8988T (cell line): ENCODE measurements around the gene TOR1A.

Source experiments
- DNase-seq: peaks from one replicate; pipeline ENCODE4 v3.0.0; 2011

TOR1A gene

GRCh38 chr9:129823935-129824601, at the start of gene TOR1A:
Gene TOR1A (minus strand): TSS chr9:129824136. CDS start chr9:129824085, 51 bp downstream.
- DNase-seq: peak; percentile 70

DNA sequence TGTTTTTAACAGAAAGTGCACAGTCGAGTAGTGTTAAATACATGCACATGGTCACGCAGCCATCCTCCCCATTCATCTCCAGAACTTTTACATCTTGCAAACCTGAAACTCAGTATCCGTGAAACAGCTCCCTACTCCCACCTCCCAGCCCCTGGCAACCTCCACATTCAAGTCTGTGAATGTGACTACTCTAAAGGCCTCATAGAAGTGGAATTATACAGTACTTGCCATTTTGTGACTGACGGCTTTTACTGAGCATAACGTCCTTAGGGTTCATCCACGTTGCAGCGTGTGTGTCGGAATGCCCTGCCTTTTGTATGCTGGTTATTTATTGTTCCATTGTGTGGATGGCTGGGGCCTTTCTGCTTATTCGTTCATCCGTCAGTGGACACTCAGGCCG, 47.1 kb upstream of the TOR1A start:
- DNase-seq: no peak

DNA sequence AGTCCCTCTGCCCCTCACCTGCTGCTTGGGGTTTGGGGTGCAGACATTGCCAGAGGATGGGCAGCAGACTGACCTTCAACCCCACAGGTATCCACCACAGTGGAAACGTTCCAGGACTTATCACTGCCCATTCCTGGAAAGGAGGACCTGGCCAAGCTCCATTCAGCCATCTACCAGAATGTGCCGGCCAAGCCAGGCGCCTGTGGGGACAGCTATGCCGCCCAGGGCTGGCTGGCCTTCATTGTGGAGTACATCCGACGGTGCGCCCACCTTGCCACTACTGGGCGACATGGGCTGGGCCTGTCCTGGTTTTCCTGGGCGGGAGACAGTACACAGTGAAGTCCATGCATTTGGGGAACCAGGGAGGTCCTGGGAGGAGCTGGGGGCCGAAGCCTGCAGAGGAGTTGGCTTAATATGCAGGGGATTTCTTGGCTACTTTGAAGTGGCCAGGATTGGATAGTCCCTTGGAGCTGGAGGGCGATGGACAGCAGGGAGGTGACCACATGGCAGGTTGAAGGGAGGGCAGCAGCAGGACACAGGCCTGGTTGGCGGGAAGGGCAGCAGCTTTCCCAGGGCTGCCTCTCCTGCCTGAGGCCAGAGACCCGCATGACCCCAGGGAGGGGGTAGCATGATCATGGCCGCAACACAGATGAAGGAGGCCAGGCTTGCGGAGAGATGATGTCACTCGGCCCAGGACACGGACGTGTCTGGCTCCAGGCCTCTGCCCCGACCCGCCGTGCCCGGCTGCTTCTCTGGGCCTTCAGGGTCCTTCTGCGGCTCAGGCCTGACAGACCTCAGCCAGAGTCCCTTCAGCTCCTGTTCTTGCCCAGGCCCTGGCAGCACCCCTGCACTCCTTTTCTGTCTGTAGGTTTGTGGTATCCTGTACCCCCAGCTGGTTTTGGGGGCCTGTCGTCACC, 45.9 kb upstream of the TOR1A start:
- no peak for DNase-seq

DNA sequence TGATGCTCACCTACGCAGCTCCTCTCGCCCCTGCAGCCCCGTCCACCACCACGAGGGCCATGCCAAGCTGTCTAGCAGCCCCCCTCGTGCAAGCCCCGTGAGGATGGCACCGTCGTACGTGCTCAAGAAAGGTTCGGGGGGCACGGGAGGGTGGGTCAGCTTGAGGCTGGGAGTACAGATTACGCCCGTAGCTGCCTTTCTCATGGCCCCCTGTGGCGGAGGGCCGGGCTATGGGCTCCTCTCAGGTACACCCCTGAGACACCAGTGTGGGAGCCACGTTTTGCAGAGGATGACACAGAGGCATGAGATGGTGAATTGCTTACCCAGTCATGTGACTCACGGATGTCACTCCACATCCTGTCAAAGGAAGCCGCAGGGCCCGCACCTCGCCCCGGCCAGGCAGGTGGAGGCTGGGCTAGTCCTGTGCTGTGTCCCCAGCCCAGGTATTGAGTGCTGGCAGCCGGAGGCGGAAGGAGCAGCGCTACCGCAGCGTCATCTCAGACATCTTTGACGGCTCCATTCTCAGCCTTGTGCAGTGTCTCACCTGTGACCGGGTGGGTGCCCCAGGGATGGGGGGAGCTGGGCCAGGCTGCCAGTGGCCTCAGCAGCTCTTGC, 45.0 kb upstream of the TOR1A start:
- DNase-seq: no peak

DNA sequence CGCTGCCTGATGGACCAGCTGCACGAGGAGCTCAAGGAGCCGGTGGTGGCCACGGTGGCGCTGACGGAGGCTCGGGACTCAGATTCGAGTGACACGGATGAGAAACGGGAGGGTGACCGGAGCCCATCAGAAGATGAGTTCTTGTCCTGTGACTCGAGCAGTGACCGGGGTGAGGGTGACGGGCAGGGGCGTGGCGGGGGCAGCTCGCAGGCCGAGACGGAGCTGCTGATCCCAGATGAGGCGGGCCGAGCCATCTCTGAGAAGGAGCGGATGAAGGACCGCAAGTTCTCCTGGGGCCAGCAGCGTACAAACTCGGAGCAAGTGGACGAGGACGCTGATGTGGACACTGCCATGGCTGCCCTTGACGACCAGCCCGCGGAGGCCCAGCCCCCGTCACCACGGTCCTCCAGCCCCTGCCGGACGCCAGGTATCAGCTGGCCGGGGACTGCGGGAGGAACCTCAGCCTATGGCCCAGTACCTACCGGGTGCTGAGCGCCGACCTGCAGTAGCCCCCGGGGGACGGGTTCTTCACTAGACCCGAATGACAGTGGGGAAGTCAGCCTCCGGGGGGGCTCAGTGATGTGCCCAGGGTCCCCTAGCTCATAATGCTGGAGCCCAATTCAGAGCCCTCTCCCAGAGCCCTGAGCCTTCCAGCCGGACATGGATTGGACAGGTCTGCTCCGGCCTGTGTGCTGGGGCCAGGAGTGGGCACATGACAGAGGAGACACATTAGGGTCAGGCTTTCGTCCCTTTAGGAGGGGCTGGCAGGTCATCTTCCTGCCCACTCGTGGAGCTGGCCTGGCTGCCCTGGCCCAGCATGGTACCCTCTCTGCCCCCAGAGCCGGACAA, 44.3 kb upstream of the TOR1A start:
- DNase-seq: no peak

DNA sequence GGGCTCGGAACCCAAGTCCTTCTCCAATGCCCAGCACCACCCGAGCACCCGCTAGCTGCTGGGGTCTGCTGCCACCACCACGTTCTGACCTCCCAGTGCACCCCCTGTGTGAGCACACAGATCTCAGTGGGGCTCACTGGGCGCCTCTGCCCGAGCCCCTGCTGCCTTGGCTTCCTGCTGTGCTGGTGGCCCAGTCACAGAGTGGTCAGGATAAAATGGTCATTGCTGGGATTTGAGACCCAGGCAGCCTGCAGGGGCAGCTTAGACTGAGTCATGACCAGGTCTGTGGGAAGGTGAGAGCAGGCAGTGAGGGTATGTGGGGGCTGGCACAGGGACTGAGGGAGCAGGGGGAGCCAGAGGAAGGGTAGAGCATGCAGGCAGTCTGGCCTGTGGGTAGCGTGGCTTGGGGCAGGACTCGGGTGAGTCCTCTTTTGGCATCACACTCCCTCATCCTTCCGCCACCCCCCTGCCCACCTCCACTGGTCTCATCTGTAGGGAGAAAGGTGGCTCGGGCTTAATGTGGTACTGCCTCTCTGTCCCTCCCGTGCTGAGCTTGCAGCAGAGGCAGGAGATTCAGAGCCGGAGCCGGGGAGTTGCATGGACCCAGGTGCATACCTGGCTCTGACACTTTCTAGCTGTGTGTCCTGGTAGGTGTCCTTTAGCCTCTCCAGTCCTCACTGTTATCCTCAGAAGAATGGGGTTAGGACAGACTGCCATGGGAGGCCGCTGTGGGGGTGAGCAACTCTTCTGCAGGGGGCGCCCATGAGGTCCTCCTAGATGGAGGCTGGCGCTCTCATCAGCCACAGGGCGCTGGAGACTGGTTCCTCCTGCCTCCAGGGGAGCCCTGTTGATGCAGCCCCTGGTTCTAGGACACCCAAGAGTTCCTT, 43.4 kb upstream of the TOR1A start:
- no peak for DNase-seq

GRCh38 chr9:129866394-129867135, 42.6 kb upstream of the TOR1A start:
- DNase-seq: no peak

DNA sequence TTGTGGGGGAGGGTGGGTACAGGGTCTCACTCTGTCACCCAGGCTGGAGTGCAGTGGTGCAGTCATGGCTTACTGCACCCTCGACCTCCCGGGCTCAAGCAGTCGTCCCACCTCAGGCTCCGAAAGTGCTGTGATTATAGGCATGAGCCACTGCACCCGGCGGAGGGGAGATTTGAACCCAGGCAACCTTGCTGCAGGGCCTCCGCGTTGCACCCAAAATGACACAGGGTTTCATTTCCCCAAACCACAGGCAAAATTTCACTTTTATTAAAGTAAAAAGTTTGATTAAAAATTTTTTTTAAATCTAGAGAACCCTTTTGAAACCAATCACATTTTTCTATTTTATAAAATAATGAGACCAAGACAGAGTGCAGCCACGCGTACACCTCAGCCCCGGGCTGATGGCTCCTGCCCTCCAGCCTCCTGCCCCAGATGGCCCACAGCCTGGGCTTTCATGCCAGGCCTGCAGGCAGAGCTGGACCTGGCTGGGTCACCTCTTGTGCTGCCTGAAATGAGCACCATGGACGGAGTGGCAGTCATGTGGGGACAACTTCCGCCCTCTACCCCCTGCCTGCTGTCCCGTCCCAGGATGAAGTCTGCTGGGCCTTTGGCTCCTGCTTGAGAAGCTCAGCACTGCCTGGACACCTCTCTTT, 41.9 kb upstream of the TOR1A start:
- no peak for DNase-seq

DNA sequence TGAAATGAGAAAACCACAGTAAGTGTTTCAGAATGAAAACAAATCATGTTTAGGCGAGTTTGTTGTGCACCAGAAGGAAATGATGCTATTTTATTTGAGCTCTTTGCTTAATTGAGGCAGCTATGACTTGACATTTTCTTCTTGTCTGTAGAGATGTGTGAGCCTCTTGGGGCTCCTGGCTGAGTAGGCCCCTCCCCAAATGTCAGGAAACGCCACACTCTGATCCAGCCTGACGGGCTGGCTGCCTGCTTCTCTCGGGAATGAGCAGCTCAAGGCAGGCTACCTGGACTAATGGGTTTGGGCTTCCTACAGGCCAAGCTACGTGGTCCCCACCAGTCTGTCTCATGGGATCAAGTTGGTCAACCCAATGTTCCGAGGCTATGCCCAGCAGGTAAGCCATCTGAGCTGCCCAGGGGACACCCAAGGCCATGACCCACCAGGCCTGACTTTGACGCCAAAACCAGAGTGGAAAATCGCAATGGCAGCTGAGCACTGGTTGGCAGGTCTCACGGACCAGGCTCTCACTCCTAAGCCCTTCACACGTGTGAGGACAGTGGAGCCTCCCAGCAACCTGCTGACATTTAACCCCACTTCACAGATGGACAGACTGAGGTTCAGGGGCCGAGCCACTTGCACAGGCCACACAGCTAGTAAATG, 41.2 kb upstream of the TOR1A start:
- no peak for DNase-seq

DNA sequence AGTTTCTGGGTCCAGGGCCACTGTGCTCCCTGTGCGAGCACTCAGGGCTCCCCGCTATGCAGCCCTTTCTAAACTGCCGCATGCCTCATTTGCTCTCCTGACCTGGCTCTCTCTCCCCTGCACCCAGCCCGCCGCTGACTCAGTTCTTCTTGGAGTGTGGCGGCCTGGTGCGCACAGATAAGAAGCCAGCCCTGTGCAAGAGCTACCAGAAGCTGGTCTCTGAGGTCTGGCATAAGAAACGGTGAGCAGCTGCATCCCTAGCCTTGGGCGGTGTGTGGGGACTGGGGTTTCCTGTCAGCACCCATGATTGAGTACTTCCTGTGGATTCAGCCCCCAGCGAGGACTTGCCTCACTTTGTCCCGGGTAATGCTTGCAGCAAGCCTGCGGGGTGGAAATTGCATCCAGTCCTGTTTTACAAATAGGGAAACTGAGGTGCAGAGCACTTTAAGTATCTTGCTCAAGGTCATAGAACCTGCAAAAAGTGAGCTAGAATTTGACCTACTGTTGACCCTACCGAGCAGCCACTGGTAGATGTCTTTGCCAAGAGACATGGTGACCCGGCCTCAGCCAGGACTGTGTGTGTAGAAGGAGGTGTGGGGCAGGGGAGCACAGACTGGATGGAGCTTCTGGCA, 39.2 kb upstream of the TOR1A start:
- DNase-seq: no peak

DNA sequence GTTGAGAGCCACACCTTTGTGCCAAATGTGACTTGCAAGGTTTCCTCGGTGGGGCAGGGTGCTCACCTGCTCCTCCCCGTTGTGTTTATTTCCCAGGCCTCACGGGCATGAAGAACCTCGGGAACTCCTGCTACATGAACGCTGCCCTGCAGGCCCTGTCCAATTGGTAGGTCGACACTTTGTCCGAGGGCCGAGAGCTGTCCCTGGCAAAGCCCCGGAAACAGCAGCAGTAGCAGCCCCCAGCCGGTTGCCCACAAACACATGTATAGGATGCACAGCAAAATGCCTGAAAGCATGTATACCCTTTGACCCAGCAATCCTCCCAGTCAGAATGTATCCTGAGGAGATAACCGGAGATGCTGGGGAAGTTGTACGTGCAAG, 37.5 kb upstream of the TOR1A start:
- no peak for DNase-seq

DNA sequence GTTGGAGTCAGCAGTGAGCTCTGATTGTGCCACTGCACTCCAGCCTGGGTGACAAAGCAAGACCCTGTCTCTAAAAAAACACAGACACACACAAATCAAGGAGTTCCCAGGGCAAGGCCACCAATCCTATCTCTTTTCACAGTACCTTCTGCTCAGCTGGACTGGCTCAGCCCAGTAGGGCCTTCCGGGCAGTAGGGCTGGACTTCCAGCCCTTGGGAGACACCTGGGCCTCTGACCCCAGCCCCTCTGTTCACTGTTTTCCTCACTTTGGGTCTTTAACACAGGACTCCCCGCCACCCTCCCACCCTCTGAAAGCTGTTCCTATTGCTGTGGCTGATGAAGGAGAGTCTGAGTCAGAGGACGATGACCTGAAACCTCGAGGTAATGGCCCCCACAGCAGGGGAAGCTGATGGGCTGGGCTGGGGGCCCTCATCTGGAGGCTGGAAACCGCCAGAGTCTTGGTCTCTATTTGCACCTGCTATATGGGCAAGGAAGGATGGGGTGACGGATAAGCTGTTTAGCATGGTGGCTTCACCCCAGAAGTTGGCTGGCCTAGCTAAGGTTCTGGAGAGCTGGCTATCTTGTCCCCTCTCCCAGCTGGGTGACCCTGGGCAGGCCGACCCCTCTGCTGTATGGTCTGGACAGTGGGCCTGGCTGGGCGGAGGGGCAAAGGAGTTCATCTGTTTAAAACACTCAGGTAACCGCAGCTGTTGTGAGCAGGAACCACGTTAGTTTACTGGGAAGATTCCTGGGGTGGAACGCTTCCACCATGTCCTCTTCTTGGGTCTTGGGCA, 36.9 kb upstream of the TOR1A start:
- no peak for DNase-seq

DNA sequence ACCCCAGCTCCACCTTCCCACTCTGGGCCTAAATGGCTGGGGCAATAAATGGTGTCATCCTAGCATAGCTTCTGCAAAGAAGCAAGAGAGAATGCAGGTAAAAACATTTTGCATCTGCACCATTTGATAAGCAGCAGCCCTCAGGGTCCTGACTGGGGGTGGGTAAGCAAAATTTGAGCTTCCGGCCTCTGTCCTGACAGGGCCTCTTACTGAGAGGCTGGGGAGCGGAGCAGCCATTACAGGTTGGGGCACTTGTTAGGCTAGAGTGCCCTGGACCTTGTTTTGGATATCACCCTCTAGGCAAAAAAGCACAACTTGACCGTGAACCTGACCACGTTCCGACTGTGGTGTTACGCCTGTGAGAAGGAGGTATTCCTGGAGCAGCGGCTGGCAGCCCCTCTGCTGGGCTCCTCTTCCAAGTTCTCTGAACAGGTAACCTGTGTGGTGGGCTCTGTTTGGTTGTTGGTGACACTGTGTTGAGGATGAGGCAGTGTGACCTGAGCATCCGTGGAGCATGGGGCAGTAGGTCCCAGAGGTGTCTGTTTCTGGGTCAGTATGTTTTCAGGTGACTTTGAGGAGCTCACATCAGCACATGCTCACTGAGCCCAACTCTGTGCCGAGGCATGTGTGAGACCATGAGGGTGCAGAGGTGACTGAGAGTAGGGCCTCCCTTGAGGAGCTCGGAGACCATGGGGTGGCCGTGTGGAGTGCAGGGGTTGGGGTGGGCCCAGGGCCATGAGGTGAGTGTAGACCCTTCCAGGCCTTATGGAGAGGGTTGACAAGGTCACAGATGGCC, 34.4 kb upstream of the TOR1A start:
- no peak for DNase-seq

GRCh38 chr9:129857207-129857606, 33.3 kb upstream of the TOR1A start:
- no peak for DNase-seq

DNA sequence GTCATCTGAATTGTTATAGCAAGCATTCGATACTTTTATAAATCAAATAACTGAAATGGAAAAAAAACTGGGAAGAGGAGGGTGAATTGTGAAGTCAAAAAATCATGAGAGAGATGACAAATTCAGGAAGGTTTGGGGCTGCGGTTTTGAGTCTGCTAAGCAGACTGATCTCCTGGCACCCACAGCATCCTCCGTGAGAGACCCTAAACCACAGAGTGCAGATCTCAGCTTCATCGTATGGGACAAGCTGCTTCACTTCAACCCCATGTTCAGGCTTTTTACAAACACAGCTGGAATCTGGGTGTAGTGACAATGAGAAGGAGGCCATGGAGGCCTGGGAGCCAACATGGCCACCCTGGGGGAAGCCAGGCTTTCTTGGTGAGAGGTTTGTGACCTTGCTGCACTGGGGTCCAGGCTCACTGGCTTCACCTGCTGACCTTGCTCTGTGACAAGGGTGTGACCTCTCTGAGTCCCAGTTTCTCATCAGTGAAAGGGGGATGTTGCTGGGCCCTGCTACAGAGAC, 30.7 kb upstream of the TOR1A start:
- no peak for DNase-seq

DNA sequence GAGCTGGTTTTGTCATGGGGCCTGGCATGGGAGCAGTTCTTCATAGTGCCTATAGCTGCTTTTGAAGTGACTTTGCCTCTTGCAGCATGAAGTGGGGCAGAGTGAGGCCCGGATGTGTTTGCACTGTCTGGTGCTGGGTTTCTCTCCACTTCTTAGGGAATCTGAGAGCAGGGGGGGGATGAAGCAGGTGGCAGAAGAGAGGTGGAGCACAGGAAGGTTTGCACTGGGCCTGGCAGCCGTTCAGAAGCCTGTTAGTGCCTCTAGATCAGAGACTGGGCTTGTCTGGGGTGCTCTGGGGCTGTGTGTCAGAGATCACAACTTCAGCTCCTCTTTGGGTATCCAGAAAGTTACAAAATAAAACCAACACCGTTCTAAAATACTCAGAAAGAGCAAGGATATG, 29.7 kb upstream of the TOR1A start:
- DNase-seq: no peak

DNA sequence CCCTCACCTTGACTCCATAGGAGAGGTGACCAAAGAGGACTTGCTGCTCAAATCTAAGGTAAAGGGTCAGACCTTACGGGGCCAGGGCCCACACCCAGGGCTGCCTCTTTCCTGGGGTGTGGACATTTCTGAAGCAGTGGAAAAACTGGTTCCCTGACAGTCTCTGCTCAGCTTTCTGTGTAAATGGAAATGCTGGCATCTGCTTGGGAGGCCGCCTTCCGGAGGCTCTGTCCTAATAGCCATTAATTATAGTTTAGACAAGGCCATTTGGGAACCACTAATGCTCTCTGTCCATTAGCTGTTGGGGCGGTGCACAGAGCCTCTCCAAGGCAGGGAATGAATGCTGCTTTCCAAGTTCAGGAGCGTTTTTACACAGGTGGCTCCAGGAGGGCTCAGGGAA, 28.6 kb upstream of the TOR1A start:
- no peak for DNase-seq

- DNase-seq: no peak
These were observed 27.9 kb upstream of the TOR1A start for GRCh38 chr9:129851821-129852220.
